GM23338 (cell line): ENCODE results near the gene FLOT1. TPM values are rescaled to one million over a fixed set of nuclear protein-coding genes. Genes with fewer than 3 reads are reported as not detected.

Experiments
- ATAC-seq: fragments of 200-7000 bp; cut with Tn5 transposase; 3 replicates; pipeline ENCODE4 v1.9.1; 2020
- DNase-seq: peaks from one replicate; pipeline ENCODE4 v3.0.0-alpha.2; 2015; ENCODE audit warnings: low spot score
- H2AFZ ChIP-seq: fragments of 200-600 bp; sonication (generic); 2 replicates; pipeline ENCODE4 v1.8.0; 2016; ENCODE audit warnings: antibody characterized with exemption, mild to moderate bottlenecking, moderate library complexity
- H3F3A ChIP-seq: fragments of 200-600 bp; sonication (generic); replicated peaks from 2 replicates; pipeline ENCODE4 v1.8.0; 2017; ENCODE audit warnings: antibody characterized with exemption, mixed run types, low read depth
- H3K27ac ChIP-seq: fragments of 200-600 bp; sonication (generic); 2 replicates; pipeline ENCODE4 v1.6.1; 2016; ENCODE audit warnings: low read depth
- H3K27me3 ChIP-seq: fragments of 200-600 bp; sonication (generic); 2 replicates; pipeline ENCODE4 v1.8.0; 2016; ENCODE audit warnings: mild to moderate bottlenecking, mixed run types, moderate library complexity; ENCODE audit not compliant: insufficient read depth
- H3K36me3 ChIP-seq: fragments of 200-600 bp; sonication (generic); 2 replicates; pipeline ENCODE4 v1.8.0; 2016; ENCODE audit warnings: mild to moderate bottlenecking; ENCODE audit not compliant: insufficient read depth
- H3K4me1 ChIP-seq: fragments of 200-600 bp; sonication (generic); 2 replicates; pipeline ENCODE4 v1.8.0; 2016; ENCODE audit warnings: mild to moderate bottlenecking, moderate library complexity; ENCODE audit not compliant: insufficient read depth
- H3K4me2 ChIP-seq: fragments of 200-600 bp; sonication (generic); 2 replicates; pipeline ENCODE4 v1.7.1; 2017; ENCODE audit warnings: mixed run types
- H3K4me3 ChIP-seq: fragments of 200-600 bp; sonication (generic); 2 replicates; pipeline ENCODE4 v1.6.1; 2016; ENCODE audit warnings: mixed run types
- H3K79me2 ChIP-seq: fragments of 200-600 bp; sonication (generic); replicated peaks from 2 replicates; pipeline ENCODE4 v1.8.0; 2017; ENCODE audit warnings: mild to moderate bottlenecking; ENCODE audit not compliant: insufficient read depth
- H3K9me2 ChIP-seq: fragments of 200-600 bp; sonication (generic); 2 replicates; pipeline ENCODE4 v1.8.0; 2017; ENCODE audit not compliant: insufficient read depth
- H4K20me1 ChIP-seq: fragments of 200-600 bp; sonication (generic); replicated peaks from 2 replicates; pipeline ENCODE4 v1.8.0; 2017; ENCODE audit warnings: mild to moderate bottlenecking; ENCODE audit not compliant: insufficient read depth
- H3K27ac Mint-ChIP-seq: 2 replicates; pipeline ENCODE4 v1.8.0; 2020; ENCODE audit warnings: inconsistent platforms, mild to moderate bottlenecking, moderate library complexity, mixed read lengths
- H3K27me3 Mint-ChIP-seq: 3 replicates; pipeline ENCODE4 v1.8.0; 2022; ENCODE audit warnings: low read depth, mild to moderate bottlenecking, moderate library complexity, mixed read lengths, inconsistent platforms; ENCODE audit not compliant: insufficient read depth, poor library complexity
- H3K36me3 Mint-ChIP-seq: 3 replicates; pipeline ENCODE4 v1.8.0; 2021; ENCODE audit warnings: low read depth, mild to moderate bottlenecking, inconsistent platforms, moderate library complexity, mixed read lengths
- H3K4me1 Mint-ChIP-seq: 3 replicates; pipeline ENCODE4 v1.8.0; 2020; ENCODE audit warnings: mild to moderate bottlenecking, inconsistent platforms, mixed read lengths
- H3K4me3 Mint-ChIP-seq: 3 replicates; pipeline ENCODE4 v1.8.0; 2021; ENCODE audit warnings: moderate library complexity, mild to moderate bottlenecking, inconsistent platforms, mixed read lengths
- H3K9me3 Mint-ChIP-seq: 3 replicates; pipeline ENCODE4 v1.8.0; 2020; ENCODE audit warnings: moderate library complexity, mild to moderate bottlenecking, inconsistent platforms, mixed read lengths
- CREB1 ChIP-seq: fragments of 250-450 bp; sonication (Bioruptor Pico); IDR thresholded peaks from 2 replicates; pipeline ENCODE4 v1.5.0; 2020; ENCODE audit warnings: low read depth, mild to moderate bottlenecking, moderate library complexity
- CTCF ChIP-seq, 2 experiments: fragments of 200-600 bp in 1 of 2; sonication (generic) in 1 of 2; conservative IDR thresholded peaks; 2 replicates each; pipeline versions ENCODE4 v1.5.1 to v1.6.1; 2016 to 2017; ENCODE audit warnings: antibody characterized with exemption in 2 of 2, low read depth in 2 of 2, mild to moderate bottlenecking in 2 of 2, moderate library complexity in 1 of 2
- ETS1 ChIP-seq: IDR thresholded peaks from 2 replicates; pipeline ENCODE4 v1.6.1; 2016; ENCODE audit warnings: antibody characterized with exemption
- EZH2 ChIP-seq: fragments of 200-600 bp; sonication (generic); IDR thresholded peaks from one replicate; pipeline ENCODE4 v1.8.0; 2017; ENCODE audit warnings: antibody characterized with exemption, mild to moderate bottlenecking, low read depth; ENCODE audit not compliant: unreplicated experiment
- EZH2phosphoT487 ChIP-seq: fragments of 200-600 bp; sonication (generic); IDR thresholded peaks from one replicate; pipeline ENCODE4 v1.8.1; 2018; ENCODE audit warnings: antibody characterized with exemption; ENCODE audit not compliant: unreplicated experiment
- JUNB ChIP-seq: IDR thresholded peaks from one replicate; pipeline ENCODE4 v1.6.1; 2016; ENCODE audit warnings: antibody characterized with exemption; ENCODE audit not compliant: unreplicated experiment
- NANOG ChIP-seq: IDR thresholded peaks from 2 replicates; pipeline ENCODE4 v1.6.1; 2016; ENCODE audit warnings: antibody characterized with exemption, borderline replicate concordance
- POLR2AphosphoS5 ChIP-seq: IDR thresholded peaks from 2 replicates; pipeline ENCODE4 v1.6.1; 2016; ENCODE audit warnings: antibody characterized with exemption, low read depth
- REST ChIP-seq: IDR thresholded peaks from one replicate; pipeline ENCODE4 v1.6.1; 2018; ENCODE audit warnings: antibody characterized with exemption; ENCODE audit not compliant: unreplicated experiment
- STAT1 ChIP-seq: IDR thresholded peaks from one replicate; pipeline ENCODE4 v1.6.1; 2016; ENCODE audit warnings: antibody characterized with exemption; ENCODE audit not compliant: unreplicated experiment
- ZNF114 ChIP-seq: fragments of 250-450 bp; sonication (Bioruptor Pico); IDR thresholded peaks from 2 replicates; pipeline ENCODE4 v1.5.0; 2020; ENCODE audit warnings: mild to moderate bottlenecking, moderate library complexity
- ZNF331 ChIP-seq: fragments of 250-450 bp; sonication (Bioruptor Pico); IDR thresholded peaks from 2 replicates; pipeline ENCODE4 v1.5.0; 2020; ENCODE audit warnings: low read depth, mild to moderate bottlenecking, moderate library complexity
- ZNF462 ChIP-seq: fragments of 250-450 bp; sonication (Bioruptor Pico); IDR thresholded peaks from 2 replicates; pipeline ENCODE4 v1.5.0; 2020; ENCODE audit warnings: mild to moderate bottlenecking, moderate library complexity
- polyA plus RNA-seq: library from polyadenylated mRNA; unstranded; fragments of >200 nt; fragmentation: Nextera tagmentation; extraction: Ambion mirVana; gene quantifications from 2 replicates; pipeline ENCODE4 v1.2.1, GENCODE V29; 2016
- total RNA-seq: library from RNA; depleted of rRNA; stranded (reverse); fragments of >200 nt; shearing (Covaris generic); gene quantifications from 2 replicates; pipeline ENCODE4 v1.2.3, GENCODE V29; 2014

FLOT1 gene
- total and polyA plus RNA-seq, 2 experiments from 2014 or later = 72.2 to 94.5 TPM

GRCh38 chr6:30682143-30683117 lies 60.1 kb downstream of the FLOT1 start:
- H3K27ac Mint-ChIP-seq = peak overlapping the region; percentile 39
- Histone ChIP-seq H3K36me3 (no peaks in the 10 kb centered on the region), H2AFZ (no peak overlapping the region), H3F3A (0 out of 2 replicates have a peak, but pooled peaks cover 9% of the 10 kb centered on the region), H3K4me1 (peaks cover 45% of the 10 kb centered on the region), H3K9me2 (no peaks in the 10 kb centered on the region), H3K4me3 (peak overlapping the region; percentile 46), H3K27me3 (0 out of 2 replicates have a peak, but pooled peaks cover 5% of the 10 kb centered on the region), H3K79me2 (peaks cover 22% of the 10 kb centered on the region), H3K4me2 (peak overlapping the region; percentile 76), H3K27ac (peak overlapping the region; percentile 74), H4K20me1 (no peaks in the 10 kb centered on the region; the same call in 1 of the 2 replicates)
- peaks cover 57% of the 10 kb centered on the region for H3K4me1 Mint-ChIP-seq
- H3K4me3 Mint-ChIP-seq = peak overlapping the region; percentile 63
- H3K36me3 Mint-ChIP-seq = peaks cover 21% of the 10 kb centered on the region
- DNase-seq (peak; percentile 50), ATAC-seq (peak; percentile 15)
- no peaks in the 10 kb centered on the region; the same call in 2 of the 3 replicates for H3K9me3 Mint-ChIP-seq
- TF ChIP-seq EZH2 (no peak), ZNF462 (CRISPR knock-in tag) (no peak), JUNB (no peak), ZNF114 (CRISPR knock-in tag) (no peak), REST (no peak), NANOG (no peak), EZH2phosphoT487 (no peak), ETS1 (no peak), CTCF (conservative IDR thresholded peaks at IDR 0.05; ENCODE audit: low read depth in 2 of 2) (no peak), POLR2AphosphoS5 (no peak), STAT1 (no peak), ZNF331 (CRISPR knock-in tag) (no peak), CREB1 (CRISPR knock-in tag) (no peak)
- H3K27me3 Mint-ChIP-seq = peaks cover 21% of the 10 kb centered on the region
